Endothelial cell of umbilical vein (primary cell): ENCODE measurements around the gene C10orf53. TPM values are rescaled to one million over a fixed set of nuclear protein-coding genes. Genes with fewer than 3 reads are reported as not detected.
"Not testable (repeated sequence)": the region's sequence is repeated elsewhere in the genome, so short reads cannot be mapped to it uniquely, and the experiment has no call there.

Source experiments
- BruUV-seq: library from RNA; stranded (reverse); fragments of 400-500 nt; replicated peaks from 2 replicates; lab custom pipeline; 2021; lab: Mats Ljungman, UMichigan
- CTCF ChIA-PET: fragments of 300-600, 350-600 bp; sonication (Branson Sonifier 250); formaldehyde crosslinking; loops from one replicate; lab custom pipeline; 2021; ENCODE audit warnings: antibody characterized with exemption, inconsistent platforms; lab: Charles Lee
- POLR2A ChIA-PET: fragments of 300-600, 350-600 bp; sonication (Branson Sonifier 250); formaldehyde crosslinking; loops from one replicate; lab custom pipeline; 2021; ENCODE audit warnings: antibody characterized with exemption, inconsistent platforms; lab: Charles Lee
- DNase-seq: peaks from one replicate; pipeline ENCODE4 v3.0.0-alpha.2; 2011; ENCODE audit warnings: low read depth, low spot score
- FAIRE-seq: peaks from 2 replicates; lab custom pipeline; 2011; peaks lifted over from hg19 to GRCh38; lab: Jason Lieb, UNC
- H2AFZ ChIP-seq: 2 replicates; pipeline ENCODE4 v1.6.0; 2012; ENCODE audit warnings: low read depth, low read length, control low read depth, inconsistent platforms
- H3K27ac ChIP-seq: 2 replicates; pipeline ENCODE4 v1.5.1; 2011; ENCODE audit warnings: low read depth, mild to moderate bottlenecking, control low read depth, low read length, moderate library complexity; ENCODE audit not compliant: insufficient read depth
- H3K27me3 ChIP-seq, 2 experiments: 2 replicates each; pipeline versions ENCODE4 v1.6.0 to v1.6.1; 2011; ENCODE audit warnings: low read length in 2 of 2, mixed read lengths in 1 of 2; ENCODE audit not compliant: control insufficient read depth in 2 of 2, insufficient read depth in 2 of 2
- H3K36me3 ChIP-seq, 2 experiments: 2 replicates in 1 of 2; 3 replicates in 1 of 2; pipeline ENCODE4 v1.5.1; 2011; ENCODE audit warnings: low read length in 2 of 2, mild to moderate bottlenecking in 1 of 2, moderate library complexity in 1 of 2; ENCODE audit not compliant: control insufficient read depth in 2 of 2, insufficient read depth in 2 of 2; ENCODE audit errors: extremely low read depth in 1 of 2
- H3K4me1 ChIP-seq: 3 replicates; pipeline ENCODE4 v1.5.1; 2011; ENCODE audit warnings: mild to moderate bottlenecking, low read length; ENCODE audit not compliant: control insufficient read depth, insufficient read depth; ENCODE audit errors: extremely low read depth
- H3K4me2 ChIP-seq: 2 replicates; pipeline ENCODE4 v1.6.1; 2011; ENCODE audit warnings: low read length, control low read depth, mixed read lengths; ENCODE audit not compliant: insufficient read depth
- H3K4me3 ChIP-seq, 3 experiments: fragments of 200-600 bp in 1 of 3; sonication (generic), shearing (Covaris generic) in 1 of 3; replicated peaks in 1 of 3; 2 replicates each; pipeline ENCODE4 v1.5.1; 2011 to 2016; ENCODE audit warnings: control low read depth in 3 of 3, low read length in 3 of 3, mild to moderate bottlenecking in 2 of 3, inconsistent platforms in 1 of 3, low read depth in 1 of 3, moderate library complexity in 1 of 3; ENCODE audit not compliant: insufficient read depth in 1 of 3
- H3K79me2 ChIP-seq: 2 replicates; pipeline ENCODE4 v1.6.0; 2012; ENCODE audit warnings: low read length, inconsistent platforms; ENCODE audit not compliant: control insufficient read depth, insufficient read depth
- H3K9ac ChIP-seq: replicated peaks from 2 replicates; pipeline ENCODE3; 2011; ENCODE audit warnings: low read length, control low read depth; ENCODE audit not compliant: insufficient read depth; ENCODE audit errors: extremely low read depth
- H3K9me1 ChIP-seq: replicated peaks from 3 replicates; pipeline ENCODE4 v1.6.0; 2011; ENCODE audit warnings: mild to moderate bottlenecking, low read length; ENCODE audit not compliant: control insufficient read depth, insufficient read depth; ENCODE audit errors: extremely low read depth
- H3K9me3 ChIP-seq: replicated peaks from 2 replicates; pipeline ENCODE4 v1.5.1; 2012; ENCODE audit warnings: low read length, inconsistent platforms; ENCODE audit not compliant: control insufficient read depth, insufficient read depth
- H4K20me1 ChIP-seq: replicated peaks from 2 replicates; pipeline ENCODE3; 2011; ENCODE audit warnings: mild to moderate bottlenecking, low read length; ENCODE audit not compliant: control insufficient read depth, insufficient read depth; ENCODE audit errors: extremely low read depth
- EZH2 ChIP-seq: IDR thresholded peaks from 2 replicates; pipeline ENCODE4 v1.6.1; 2012; ENCODE audit warnings: borderline replicate concordance, low read depth, mild to moderate bottlenecking, moderate library complexity, low read length, inconsistent platforms; ENCODE audit not compliant: severe bottlenecking
- FOS ChIP-seq: IDR thresholded peaks from 2 replicates; pipeline ENCODE4 v1.6.1; 2011; ENCODE audit warnings: mild to moderate bottlenecking, low read length, moderate library complexity, borderline replicate concordance; ENCODE audit not compliant: insufficient read depth
- GATA2 ChIP-seq: IDR thresholded peaks from 2 replicates; pipeline ENCODE4 v1.7.0; 2011; ENCODE audit warnings: low read depth, mild to moderate bottlenecking, moderate library complexity, mixed read lengths, low read length; ENCODE audit not compliant: insufficient read length, insufficient read depth
- JUN ChIP-seq: IDR thresholded peaks from 2 replicates; pipeline ENCODE4 v1.6.1; 2011; ENCODE audit warnings: borderline replicate concordance, low read depth; ENCODE audit not compliant: insufficient read length, insufficient read depth
- MYC ChIP-seq: IDR thresholded peaks from one replicate; pipeline ENCODE4 v1.6.1; 2011; ENCODE audit warnings: mild to moderate bottlenecking, low read depth, low read length
- POLR2A ChIP-seq: IDR thresholded peaks from 2 replicates; pipeline ENCODE4 v1.6.1; 2012; ENCODE audit warnings: low read depth, mild to moderate bottlenecking, control low read depth, low read length
- POLR2AphosphoS5 ChIP-seq: IDR thresholded peaks from 2 replicates; pipeline ENCODE4 v1.6.1; 2012; ENCODE audit warnings: low read depth, mild to moderate bottlenecking, control low read depth, low read length, moderate library complexity; ENCODE audit not compliant: insufficient read depth
- dilution Hi-C: fragments of 300-500 bp; cut with MboI; formaldehyde crosslinking; loops from one replicate; pipeline ENCODE4 v1.15.0; 2019; ENCODE audit warnings: low sequenced_read_pairs; ENCODE audit not compliant: extremely low pct_ligation_motif_present
- intact Hi-C: fragments of 100-400 bp; cut with micrococcal nuclease; formaldehyde crosslinking; loops from one replicate; pipeline ENCODE4 v1.10.0; 2022
- polyA plus RNA-seq, 4 experiments: library from polyadenylated mRNA; depleted of rRNA in 3 of 4; stranded (reverse) in 3 of 4; unstranded in 1 of 4; fragments of >200 nt; gene quantifications; 2 replicates each; pipeline versions ENCODE4 v1.2.1 to v1.2.3, GENCODE V29; 2011 to 2012; ENCODE audit warnings: missing spikeins in 1 of 4
- total RNA-seq: library from RNA; stranded (reverse); gene quantifications from 2 replicates; pipeline ENCODE4 v1.2.3, GENCODE V29; 2021
- TF ChIP-seq, protein P1 (sequence below): IDR thresholded peaks from 2 replicates; pipeline ENCODE4 v1.6.1; 2011; ENCODE audit not compliant: insufficient read depth, insufficient read length
- TF ChIP-seq, protein P2 (sequence below), 2 donors: IDR thresholded peaks; 1 replicate in 1 of 2; 2 replicates in 1 of 2; pipeline ENCODE4 v1.5.1; 2011; ENCODE audit warnings: low read length in 2 of 2, mild to moderate bottlenecking in 2 of 2, moderate library complexity in 2 of 2, control low read depth in 1 of 2, inconsistent platforms in 1 of 2, low read depth in 1 of 2; ENCODE audit not compliant: insufficient read depth in 1 of 2; ENCODE audit errors: extremely low read depth in 1 of 2

C10orf53 gene
- total and polyA plus RNA-seq, 2 donors (not counting 3 experiments of a cell fraction or from before 2014, with no cell fraction given): not detected

DNA sequence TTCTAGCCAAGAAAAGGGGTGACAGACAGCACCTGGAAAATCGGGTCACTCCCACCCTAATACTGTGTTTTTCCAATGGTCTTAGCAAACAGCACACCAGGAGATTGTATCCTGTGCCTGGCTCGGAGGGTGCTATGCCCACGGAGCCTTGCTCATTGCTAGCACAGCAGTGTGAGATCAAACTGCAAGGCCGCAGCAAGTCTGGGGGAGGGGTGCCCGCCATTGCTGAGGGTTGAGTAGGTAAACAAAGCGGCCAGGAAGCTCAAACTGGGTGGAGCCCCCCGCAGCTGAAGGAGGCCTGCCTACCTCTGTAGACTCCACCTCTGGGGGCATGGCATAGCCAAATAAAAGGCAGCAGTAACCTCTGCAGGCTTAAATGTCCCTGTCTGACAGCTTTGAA is 35.7 kb downstream of the C10orf53 start:
- H2AFZ ChIP-seq, CTCF ChIA-PET, H3K4me1 ChIP-seq, BruUV-seq, H3K36me3 ChIP-seq, H3K79me2 ChIP-seq, dilution Hi-C loops, intact Hi-C loops, FAIRE-seq, H3K9me3 ChIP-seq, POLR2A ChIA-PET, H3K27me3 ChIP-seq, H4K20me1 ChIP-seq, DNase-seq, H3K27ac ChIP-seq, H3K4me3 ChIP-seq, H3K9me1 ChIP-seq, H3K9ac ChIP-seq, H3K4me2 ChIP-seq: not testable (repeated sequence)

GRCh38 chr10:49726593-49726992 is 47.1 kb downstream of the C10orf53 start:
- FAIRE-seq: no peak
- H2AFZ ChIP-seq: no peak overlapping the region
- H3K79me2 ChIP-seq: no peaks in the 10 kb centered on the region
- no peaks in the 10 kb centered on the region for H3K9me1 ChIP-seq
- no peak overlapping the region for H3K27ac ChIP-seq
- H3K9me3 ChIP-seq: no peaks in the 10 kb centered on the region
- DNase-seq: no peak
- BruUV-seq: no TSS peak
- CTCF ChIA-PET: no interaction called here
- H3K4me3 ChIP-seq: no peak overlapping the region
- H3K27me3 ChIP-seq: peaks cover 0 to 8% of the 10 kb centered on the region in 2 experiments
- no peak overlapping the region for H3K4me2 ChIP-seq
- H3K4me1 ChIP-seq: no peaks in the 10 kb centered on the region
- dilution Hi-C loops (no loop called here), intact Hi-C loops (no loop called here)
- H3K36me3 ChIP-seq: no peaks in the 10 kb centered on the region
- POLR2A ChIA-PET: no interaction called here
- TF ChIP-seq POLR2AphosphoS5 (no peak), EZH2 (no peak), JUN (no peak), MYC (no peak), FOS (no peak), POLR2A (no peak), GATA2 (no peak)
- TF ChIP-seq, protein P1, sequence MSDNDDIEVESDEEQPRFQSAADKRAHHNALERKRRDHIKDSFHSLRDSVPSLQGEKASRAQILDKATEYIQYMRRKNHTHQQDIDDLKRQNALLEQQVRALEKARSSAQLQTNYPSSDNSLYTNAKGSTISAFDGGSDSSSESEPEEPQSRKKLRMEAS: no peak
- TF ChIP-seq, protein P2, sequence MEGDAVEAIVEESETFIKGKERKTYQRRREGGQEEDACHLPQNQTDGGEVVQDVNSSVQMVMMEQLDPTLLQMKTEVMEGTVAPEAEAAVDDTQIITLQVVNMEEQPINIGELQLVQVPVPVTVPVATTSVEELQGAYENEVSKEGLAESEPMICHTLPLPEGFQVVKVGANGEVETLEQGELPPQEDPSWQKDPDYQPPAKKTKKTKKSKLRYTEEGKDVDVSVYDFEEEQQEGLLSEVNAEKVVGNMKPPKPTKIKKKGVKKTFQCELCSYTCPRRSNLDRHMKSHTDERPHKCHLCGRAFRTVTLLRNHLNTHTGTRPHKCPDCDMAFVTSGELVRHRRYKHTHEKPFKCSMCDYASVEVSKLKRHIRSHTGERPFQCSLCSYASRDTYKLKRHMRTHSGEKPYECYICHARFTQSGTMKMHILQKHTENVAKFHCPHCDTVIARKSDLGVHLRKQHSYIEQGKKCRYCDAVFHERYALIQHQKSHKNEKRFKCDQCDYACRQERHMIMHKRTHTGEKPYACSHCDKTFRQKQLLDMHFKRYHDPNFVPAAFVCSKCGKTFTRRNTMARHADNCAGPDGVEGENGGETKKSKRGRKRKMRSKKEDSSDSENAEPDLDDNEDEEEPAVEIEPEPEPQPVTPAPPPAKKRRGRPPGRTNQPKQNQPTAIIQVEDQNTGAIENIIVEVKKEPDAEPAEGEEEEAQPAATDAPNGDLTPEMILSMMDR (IDR thresholded peaks at IDR 0.05; ENCODE audit: extremely low read depth in 1 of 2, insufficient read depth in 1 of 2, low read depth in 1 of 2, low read length in 2 of 2): no peak
- no peaks in the 10 kb centered on the region for H4K20me1 ChIP-seq
- no peak overlapping the region for H3K9ac ChIP-seq
